HL-60 (cell line): Measurements from ENCODE around the gene CAD.

ENCODE experiments used
- POLR2AphosphoS5 ChIP-seq: IDR thresholded peaks from 2 replicates; pipeline ENCODE4 v1.6.1; 2012; ENCODE audit warnings: low read depth
- REST ChIP-seq: IDR thresholded peaks from 2 replicates; pipeline ENCODE4 v1.6.1; 2012; ENCODE audit warnings: low read depth; ENCODE audit not compliant: insufficient replicate concordance
- TF ChIP-seq, protein P1 (sequence below): IDR thresholded peaks from one replicate; pipeline ENCODE4 v1.5.1; 2011; ENCODE audit warnings: low read length, control low read depth, inconsistent platforms; ENCODE audit not compliant: insufficient read depth

GRCh38 chr2:27256855-27257454, 39.8 kb downstream of the CAD start:
- TF ChIP-seq, protein P1, sequence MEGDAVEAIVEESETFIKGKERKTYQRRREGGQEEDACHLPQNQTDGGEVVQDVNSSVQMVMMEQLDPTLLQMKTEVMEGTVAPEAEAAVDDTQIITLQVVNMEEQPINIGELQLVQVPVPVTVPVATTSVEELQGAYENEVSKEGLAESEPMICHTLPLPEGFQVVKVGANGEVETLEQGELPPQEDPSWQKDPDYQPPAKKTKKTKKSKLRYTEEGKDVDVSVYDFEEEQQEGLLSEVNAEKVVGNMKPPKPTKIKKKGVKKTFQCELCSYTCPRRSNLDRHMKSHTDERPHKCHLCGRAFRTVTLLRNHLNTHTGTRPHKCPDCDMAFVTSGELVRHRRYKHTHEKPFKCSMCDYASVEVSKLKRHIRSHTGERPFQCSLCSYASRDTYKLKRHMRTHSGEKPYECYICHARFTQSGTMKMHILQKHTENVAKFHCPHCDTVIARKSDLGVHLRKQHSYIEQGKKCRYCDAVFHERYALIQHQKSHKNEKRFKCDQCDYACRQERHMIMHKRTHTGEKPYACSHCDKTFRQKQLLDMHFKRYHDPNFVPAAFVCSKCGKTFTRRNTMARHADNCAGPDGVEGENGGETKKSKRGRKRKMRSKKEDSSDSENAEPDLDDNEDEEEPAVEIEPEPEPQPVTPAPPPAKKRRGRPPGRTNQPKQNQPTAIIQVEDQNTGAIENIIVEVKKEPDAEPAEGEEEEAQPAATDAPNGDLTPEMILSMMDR, result no peak
- TF ChIP-seq POLR2AphosphoS5 (no peak), REST (no peak)
